Hematopoietic multipotent progenitor cell treated with erythropoietin and hydrocortisone succinate and interleukin-3 and kit ligand, for 6 days (in vitro differentiated cells): ENCODE measurements around the gene LRATD1.
"Not testable (repeated sequence)": the region's sequence is repeated elsewhere in the genome, so short reads cannot be mapped to it uniquely, and the experiment has no call there.

Source experiments
- DNase-seq: peaks from one replicate; pipeline ENCODE4 v3.0.0-alpha.2; 2015

LRATD1 gene

DNA sequence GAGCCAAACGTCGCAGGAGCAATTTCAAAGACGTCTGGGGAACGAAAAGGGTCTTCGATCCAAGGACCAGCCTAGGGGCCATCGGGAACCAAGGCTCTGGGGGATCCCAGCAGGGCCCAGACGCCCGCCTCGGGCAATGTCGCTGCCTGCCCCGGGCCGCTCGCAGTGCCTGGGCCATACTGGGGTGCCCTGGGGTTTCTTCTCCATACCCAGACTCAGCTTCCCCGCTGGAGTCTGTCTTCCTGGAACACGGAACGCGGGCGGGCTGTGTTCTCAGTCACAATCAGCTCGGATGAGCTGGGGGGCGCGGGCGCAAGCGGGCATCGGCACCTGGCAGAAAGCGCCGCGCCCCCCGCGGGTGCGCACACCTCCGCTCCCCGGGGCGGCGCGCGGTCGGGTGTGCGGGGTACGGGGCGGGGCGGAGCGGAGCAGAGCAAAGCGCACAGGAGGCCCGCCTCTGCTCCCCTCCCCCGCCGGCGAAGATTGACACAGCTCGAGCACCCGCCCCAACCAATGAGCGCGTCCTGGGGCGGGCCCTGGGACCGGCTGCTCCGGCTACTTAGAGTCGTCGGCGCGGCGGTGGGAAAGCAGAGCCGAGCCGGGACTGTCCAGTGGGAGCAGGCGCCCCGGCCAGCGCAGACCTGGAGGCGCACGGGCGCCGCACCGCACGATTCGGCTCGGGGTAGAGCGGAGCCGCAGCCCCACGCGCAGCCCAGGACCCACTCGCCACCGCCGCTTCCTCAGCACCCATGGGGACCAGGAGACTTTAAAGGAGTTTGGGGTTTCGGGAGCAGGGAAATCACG lies at the start of gene LRATD1:
LRATD1 (plus strand) TSS at position 585 of the 804 bp plus-strand sequence. CDS start 1,263 bp downstream, outside the sequence.
- peak; percentile 35 for DNase-seq

DNA sequence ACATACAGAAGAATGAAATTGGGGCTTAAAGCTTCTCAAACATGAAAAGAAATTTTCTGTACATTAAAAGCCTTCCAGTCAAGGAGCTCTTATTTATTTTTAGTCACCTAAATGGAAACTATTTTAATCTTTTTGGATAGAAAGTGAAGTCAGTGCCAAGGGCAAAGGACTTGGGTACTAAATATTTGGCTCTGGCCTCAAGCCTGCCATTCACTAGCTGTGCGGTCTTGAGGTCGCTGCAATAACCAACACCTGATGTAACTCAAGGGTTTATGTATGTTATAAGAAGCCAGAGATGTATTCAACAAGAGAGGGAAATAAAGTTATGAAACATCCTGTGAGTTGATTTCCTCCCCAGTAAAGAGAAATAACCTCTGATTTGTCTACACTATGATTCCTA lies 49.5 kb upstream of the LRATD1 start:
- no peak for DNase-seq

- DNase-seq = no peak
Measured at GRCh38 chr2:14583802-14584201, 48.7 kb upstream of the LRATD1 start.

- no peak for DNase-seq
Measured at GRCh38 chr2:14587119-14587518, 45.4 kb upstream of the LRATD1 start.

DNA sequence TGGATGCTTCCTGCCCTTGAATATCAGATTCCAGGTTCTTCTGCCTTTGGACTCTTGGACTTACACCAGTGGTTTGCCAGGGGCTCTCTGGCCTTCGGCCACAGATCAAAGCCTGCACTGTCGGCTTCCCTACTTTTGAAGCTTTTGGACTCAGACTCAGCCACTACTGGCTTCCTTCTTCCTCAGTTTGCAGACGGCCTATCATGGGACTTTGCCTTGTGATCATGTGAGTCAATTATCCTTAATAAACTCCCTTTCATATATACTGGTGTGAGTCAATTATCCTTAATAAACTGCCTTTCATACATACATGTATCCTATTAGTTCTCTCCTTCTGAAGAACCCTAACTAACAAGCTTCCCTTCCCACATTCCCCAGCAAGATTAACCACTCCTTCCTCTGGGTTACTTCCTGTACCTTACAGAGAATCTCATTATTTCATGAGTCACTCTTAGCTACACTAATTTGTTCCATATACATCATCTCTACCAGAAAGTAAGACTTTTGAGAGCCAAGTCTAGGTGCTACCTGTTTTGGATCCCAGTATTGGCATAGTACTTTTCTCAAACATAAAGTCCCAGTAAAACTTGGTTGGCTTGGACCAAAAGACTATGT lies 31.3 kb upstream of the LRATD1 start:
- DNase-seq = no peak

GRCh38 chr2:14602309-14602708 lies 30.2 kb upstream of the LRATD1 start:
- DNase-seq = no peak

DNA sequence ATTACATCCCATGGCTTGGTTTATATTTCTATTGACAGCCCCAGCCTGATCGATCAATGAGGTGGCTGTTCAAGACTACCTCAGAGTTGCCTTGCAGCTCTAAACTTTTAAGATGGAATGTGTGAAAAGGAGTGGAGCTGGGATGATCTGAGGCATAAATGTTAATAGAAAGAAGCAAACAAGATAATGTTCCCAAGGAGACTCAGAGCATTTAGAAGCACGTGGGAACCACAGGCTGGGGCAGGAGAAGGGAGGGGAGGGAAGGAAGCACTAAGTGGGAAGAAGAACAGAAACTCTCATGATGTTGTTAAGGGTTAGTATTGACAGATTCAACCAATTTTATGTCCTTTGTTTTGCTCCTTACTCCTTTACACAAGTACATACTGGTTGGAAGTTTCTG lies 28.8 kb upstream of the LRATD1 start:
- no peak for DNase-seq

- no peak for DNase-seq
Measured at GRCh38 chr2:14608245-14608644, 24.3 kb upstream of the LRATD1 start.

- no peak for DNase-seq
Measured at GRCh38 chr2:14614017-14614416, 18.5 kb upstream of the LRATD1 start.

GRCh38 chr2:14615121-14615520 lies 17.4 kb upstream of the LRATD1 start:
- DNase-seq = no peak

- no peak for DNase-seq
Measured at GRCh38 chr2:14615760-14616159, 16.8 kb upstream of the LRATD1 start.

GRCh38 chr2:14616342-14616741 lies 16.2 kb upstream of the LRATD1 start:
- no peak for DNase-seq

DNA sequence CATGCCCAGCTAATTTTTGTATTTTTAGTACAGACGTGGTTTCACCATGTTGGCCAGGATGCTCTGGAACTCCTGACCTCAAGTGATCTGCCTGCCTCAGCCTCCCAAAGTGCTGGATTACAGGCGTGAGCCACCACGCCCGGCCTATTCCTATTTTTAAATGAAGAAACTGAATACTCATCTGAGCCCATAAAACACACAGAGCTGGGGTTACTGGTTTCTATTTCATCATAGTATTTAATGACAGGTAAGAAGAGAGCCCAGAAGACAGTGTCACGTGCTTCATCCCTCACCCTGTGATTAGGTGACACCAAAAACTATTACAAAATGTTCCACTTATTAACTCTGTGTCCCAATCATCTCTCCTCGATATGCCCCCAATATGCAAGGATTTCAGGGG lies 15.6 kb upstream of the LRATD1 start:
- DNase-seq = no peak

GRCh38 chr2:14619441-14619840 lies 13.1 kb upstream of the LRATD1 start:
- DNase-seq = no peak

DNA sequence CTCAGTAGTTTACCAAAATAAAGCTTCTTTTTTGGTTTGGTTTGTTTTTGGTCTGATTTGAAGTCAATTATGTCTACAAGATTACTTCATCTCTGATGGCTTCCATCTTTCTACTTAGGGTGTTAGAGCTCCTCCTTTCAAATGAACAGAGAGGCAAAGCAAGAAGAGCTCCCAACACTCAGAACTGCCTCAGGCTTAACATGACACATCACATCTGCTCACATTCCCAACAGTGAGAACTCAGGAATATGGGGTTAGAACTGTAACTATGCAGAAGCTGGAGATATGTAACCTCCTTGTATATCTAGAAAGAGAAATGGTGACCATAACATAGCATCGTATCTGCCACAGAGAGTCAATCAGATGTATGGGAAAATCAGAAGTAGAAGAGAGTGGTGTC lies 11.4 kb upstream of the LRATD1 start:
- no peak for DNase-seq

- no peak for DNase-seq
Measured at GRCh38 chr2:14621906-14622549, 10.5 kb upstream of the LRATD1 start.

GRCh38 chr2:14622550-14622939 lies 10.0 kb upstream of the LRATD1 start:
- DNase-seq = not testable (repeated sequence)

- DNase-seq = no peak
Measured at GRCh38 chr2:14623237-14623636, 9.3 kb upstream of the LRATD1 start.

DNA sequence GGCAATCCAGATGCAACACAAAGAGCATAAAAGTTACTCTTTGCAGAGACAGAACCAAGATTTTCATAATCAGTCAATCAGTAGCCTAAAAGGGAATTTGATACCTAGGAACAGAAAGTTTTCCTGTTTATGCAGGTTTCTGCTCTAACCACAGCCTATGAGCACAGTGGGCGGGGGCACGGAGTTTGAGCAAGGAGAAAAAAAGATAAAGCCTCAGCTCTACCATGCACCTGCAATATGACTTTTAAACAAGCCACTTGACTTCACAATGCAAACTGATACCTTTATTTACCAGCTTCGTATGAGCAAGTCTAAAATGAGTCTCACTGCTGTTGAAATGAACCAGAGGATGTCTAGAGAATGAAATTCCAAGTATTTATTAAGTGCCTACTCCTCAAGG lies 5.6 kb upstream of the LRATD1 start:
- no peak for DNase-seq

GRCh38 chr2:14628901-14629300 lies 3.6 kb upstream of the LRATD1 start:
- no peak for DNase-seq

DNA sequence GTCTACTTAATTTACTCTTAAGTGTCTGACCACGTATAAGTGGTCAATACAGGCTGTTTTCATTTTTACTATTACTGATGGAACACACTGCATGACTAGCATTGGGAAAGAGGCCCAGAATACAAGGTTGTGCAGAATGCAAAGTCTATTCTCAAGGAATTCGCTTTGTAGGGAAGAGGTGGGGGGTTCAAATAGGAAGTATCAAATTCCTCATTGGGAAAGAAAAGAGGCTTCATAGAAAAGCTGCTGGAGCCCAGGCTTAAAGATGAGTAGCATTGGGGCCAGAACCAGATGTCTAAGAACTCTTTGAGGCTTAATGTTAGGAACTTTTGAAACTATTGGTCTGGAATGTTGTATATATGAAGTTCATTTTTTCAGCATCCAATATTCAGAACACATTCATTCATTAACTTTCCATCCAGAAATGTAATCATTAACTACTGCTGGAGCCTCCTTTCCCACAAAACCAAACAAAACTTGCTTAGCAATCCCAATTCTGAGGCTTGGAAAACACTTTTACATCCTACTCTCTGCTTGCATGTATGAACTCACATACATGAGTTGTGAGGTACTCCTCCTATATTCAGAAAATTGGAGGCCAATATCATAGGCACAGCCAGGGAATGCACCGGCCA lies 994 bp upstream of the LRATD1 start:
- no peak for DNase-seq

DNA sequence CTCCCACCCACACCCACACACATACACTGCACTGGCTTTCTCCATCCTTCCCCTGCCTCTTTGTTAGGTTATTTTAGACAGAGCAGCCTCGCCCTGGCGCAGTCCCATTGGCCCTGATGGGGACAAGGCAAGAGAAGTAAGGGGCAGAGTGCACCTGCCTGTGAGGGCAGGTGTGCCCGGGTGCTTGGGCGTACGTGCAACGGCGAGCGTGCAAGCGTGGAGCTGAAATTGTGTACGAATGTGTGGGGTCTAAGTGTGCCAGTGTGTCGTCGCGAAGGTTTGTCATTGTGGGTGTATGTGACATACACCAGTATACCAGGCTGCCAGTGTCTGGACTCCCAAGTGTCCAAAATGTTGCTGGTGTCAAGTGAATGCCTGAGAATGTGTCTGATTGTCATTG lies 544 bp downstream of the LRATD1 start:
- DNase-seq = no peak

GRCh38 chr2:14633461-14634181 lies 1.1 kb downstream of the LRATD1 start:
- DNase-seq = no peak
